ENCODE data around the gene BUB3. TPM values are rescaled to one million over a fixed set of nuclear protein-coding genes. Genes with fewer than 3 reads are reported as not detected.

Gene BUB3
- total RNA-seq, 1 experiment from 2014 or later, result 291 TPM

- H3K27me3 ChIP-seq (ENCODE audit: low read length), result no peaks in the 10 kb centered on the region
- H3K9me2 ChIP-seq (replicated peaks; ENCODE audit: low read length), result no peaks in the 10 kb centered on the region
- DNase-seq (no peak), ATAC-seq (no peak)
- ChIA-PET POLR2A (ENCODE audit: unreplicated experiment) (no interaction called here), CTCF (no interaction called here)
- no TSS peak for BruUV-seq (replicated peaks)
- H2AFZ ChIP-seq (ENCODE audit: low read length), result no peak overlapping the region
- H3K9ac ChIP-seq (ENCODE audit: low read length), result no peak overlapping the region
- H3K79me2 ChIP-seq (ENCODE audit: low read length), result no peaks in the 10 kb centered on the region
- no peak overlapping the region for H3K4me3 ChIP-seq (ENCODE audit: low read length)
- no peak overlapping the region for H3K27ac ChIP-seq (ENCODE audit: low read length)
- no peaks in the 10 kb centered on the region for H4K20me1 ChIP-seq (ENCODE audit: low read length)
- H3K4me1 ChIP-seq (ENCODE audit: insufficient read depth, low read length), result peaks cover 9% of the 10 kb centered on the region; the same call in 1 of the 2 replicates
- H3F3A ChIP-seq (ENCODE audit: low read length, unreplicated experiment), result no peaks in the 10 kb centered on the region
- intact Hi-C loops (cut with micrococcal nuclease), result no loop called here
- H3K36me3 ChIP-seq (ENCODE audit: low read depth, low read length), result no peaks in the 10 kb centered on the region
- no peak overlapping the region for H3K4me2 ChIP-seq (ENCODE audit: low read length)
- H3K9me3 ChIP-seq (ENCODE audit: low read length), result no peaks in the 10 kb centered on the region
- TF ChIP-seq, protein P1, sequence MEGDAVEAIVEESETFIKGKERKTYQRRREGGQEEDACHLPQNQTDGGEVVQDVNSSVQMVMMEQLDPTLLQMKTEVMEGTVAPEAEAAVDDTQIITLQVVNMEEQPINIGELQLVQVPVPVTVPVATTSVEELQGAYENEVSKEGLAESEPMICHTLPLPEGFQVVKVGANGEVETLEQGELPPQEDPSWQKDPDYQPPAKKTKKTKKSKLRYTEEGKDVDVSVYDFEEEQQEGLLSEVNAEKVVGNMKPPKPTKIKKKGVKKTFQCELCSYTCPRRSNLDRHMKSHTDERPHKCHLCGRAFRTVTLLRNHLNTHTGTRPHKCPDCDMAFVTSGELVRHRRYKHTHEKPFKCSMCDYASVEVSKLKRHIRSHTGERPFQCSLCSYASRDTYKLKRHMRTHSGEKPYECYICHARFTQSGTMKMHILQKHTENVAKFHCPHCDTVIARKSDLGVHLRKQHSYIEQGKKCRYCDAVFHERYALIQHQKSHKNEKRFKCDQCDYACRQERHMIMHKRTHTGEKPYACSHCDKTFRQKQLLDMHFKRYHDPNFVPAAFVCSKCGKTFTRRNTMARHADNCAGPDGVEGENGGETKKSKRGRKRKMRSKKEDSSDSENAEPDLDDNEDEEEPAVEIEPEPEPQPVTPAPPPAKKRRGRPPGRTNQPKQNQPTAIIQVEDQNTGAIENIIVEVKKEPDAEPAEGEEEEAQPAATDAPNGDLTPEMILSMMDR (conservative IDR thresholded peaks at IDR 0.05; ENCODE audit: low read depth, low read length), result no peak
- TF ChIP-seq EZH2 (IDR thresholded peaks at IDR 0.05; ENCODE audit: low read length, unreplicated experiment) (no peak), EZH2phosphoT487 (IDR thresholded peaks at IDR 0.05; ENCODE audit: borderline replicate concordance, low read length) (no peak)
Observed at GRCh38 chr10:123148414-123149161, 5.6 kb upstream of the BUB3 start.

GRCh38 chr10:123149162-123149567, 5.0 kb upstream of the BUB3 start:
- Histone ChIP-seq H3K9ac (ENCODE audit: low read length) (no peak overlapping the region), H3K4me3 (ENCODE audit: low read length) (no peak overlapping the region), H3K27ac (ENCODE audit: low read length) (no peak overlapping the region), H3K36me3 (ENCODE audit: low read depth, low read length) (no peaks in the 10 kb centered on the region), H3K4me1 (ENCODE audit: insufficient read depth, low read length) (peaks cover 11% of the 10 kb centered on the region; the same call in 1 of the 2 replicates), H3F3A (ENCODE audit: low read length, unreplicated experiment) (no peaks in the 10 kb centered on the region), H4K20me1 (ENCODE audit: low read length) (no peaks in the 10 kb centered on the region), H3K9me3 (ENCODE audit: low read length) (no peaks in the 10 kb centered on the region), H2AFZ (ENCODE audit: low read length) (no peak overlapping the region), H3K27me3 (ENCODE audit: low read length) (no peaks in the 10 kb centered on the region), H3K9me2 (replicated peaks; ENCODE audit: low read length) (no peaks in the 10 kb centered on the region), H3K4me2 (ENCODE audit: low read length) (no peak overlapping the region), H3K79me2 (ENCODE audit: low read length) (peaks cover under 1% of the 10 kb centered on the region)
- no TSS peak for BruUV-seq (replicated peaks)
- CTCF ChIA-PET, result no interaction called here
- no peak for ATAC-seq
- intact Hi-C loops (cut with micrococcal nuclease), result no loop called here
- POLR2A ChIA-PET (ENCODE audit: unreplicated experiment), result no interaction called here
- TF ChIP-seq EZH2phosphoT487 (IDR thresholded peaks at IDR 0.05; ENCODE audit: borderline replicate concordance, low read length), result no peak
- TF ChIP-seq, protein P1 (conservative IDR thresholded peaks at IDR 0.05; ENCODE audit: low read depth, low read length), result no peak
- TF ChIP-seq EZH2 (IDR thresholded peaks at IDR 0.05; ENCODE audit: low read length, unreplicated experiment), result no peak
- DNase-seq, result no peak

- Histone ChIP-seq H3K27me3 (ENCODE audit: low read length) (no peaks in the 10 kb centered on the region), H3K27ac (ENCODE audit: low read length) (no peak overlapping the region), H3K36me3 (ENCODE audit: low read depth, low read length) (no peaks in the 10 kb centered on the region), H3K9me2 (replicated peaks; ENCODE audit: low read length) (no peaks in the 10 kb centered on the region), H3K9me3 (ENCODE audit: low read length) (no peaks in the 10 kb centered on the region), H3K9ac (ENCODE audit: low read length) (no peak overlapping the region), H3K79me2 (ENCODE audit: low read length) (peaks cover 6% of the 10 kb centered on the region), H3K4me3 (ENCODE audit: low read length) (no peak overlapping the region), H3K4me2 (ENCODE audit: low read length) (no peak overlapping the region), H3K4me1 (ENCODE audit: insufficient read depth, low read length) (peaks cover 6% of the 10 kb centered on the region; the same call in 1 of the 2 replicates), H3F3A (ENCODE audit: low read length, unreplicated experiment) (no peaks in the 10 kb centered on the region), H4K20me1 (ENCODE audit: low read length) (no peaks in the 10 kb centered on the region), H2AFZ (ENCODE audit: low read length) (no peak overlapping the region)
- DNase-seq (no peak), ATAC-seq (no peak)
- CTCF ChIA-PET, result no interaction called here
- no TSS peak for BruUV-seq (replicated peaks)
- intact Hi-C loops (cut with micrococcal nuclease), result no loop called here
- POLR2A ChIA-PET (ENCODE audit: unreplicated experiment), result no interaction called here
- TF ChIP-seq EZH2 (IDR thresholded peaks at IDR 0.05; ENCODE audit: low read length, unreplicated experiment), result no peak
Observed at GRCh38 chr10:123149568-123150270, 4.5 kb upstream of the BUB3 start.
